ENCODE results near the gene SRPRB.

GRCh38 chr3:133824961-133825485, 19.4 kb downstream of the SRPRB start:
- no peak for TF ChIP-seq FOXM1 (IDR thresholded peaks at IDR 0.05; ENCODE audit: borderline replicate concordance)
- TF ChIP-seq SP1 (IDR thresholded peaks at IDR 0.05) = no peak
- TF ChIP-seq FOXA1 (IDR thresholded peaks at IDR 0.05) = no peak
- TF ChIP-seq BHLHE40 (IDR thresholded peaks at IDR 0.05; ENCODE audit: borderline replicate concordance) = no peak
